CD4-positive, alpha-beta T cell (primary cell): Measurements from ENCODE around the gene TIGD1. TPM values are rescaled to one million over a fixed set of nuclear protein-coding genes. Genes with fewer than 3 reads are reported as not detected.

ENCODE experiments used
- ATAC-seq: fragments of 200-7000 bp; cut with Tn5 transposase; one replicate; pipeline ENCODE4 v1.10.0; 2022; ENCODE audit warnings: mild to moderate bottlenecking; ENCODE audit not compliant: poor library complexity
- CTCF ChIA-PET: fragments of 350-600 bp; sonication (Branson Sonifier 250); formaldehyde crosslinking; loops from one replicate; lab custom pipeline; 2021; ENCODE audit warnings: antibody characterized with exemption, inconsistent platforms; lab: Charles Lee
- POLR2A ChIA-PET: fragments of 350-600 bp; sonication (Branson Sonifier 250); formaldehyde crosslinking; loops from one replicate; lab custom pipeline; 2021; ENCODE audit warnings: antibody characterized with exemption, inconsistent platforms; lab: Charles Lee
- DNase-seq, 14 experiments: peaks; one replicate each; pipeline ENCODE4 v3.0.0-alpha.2; 2013 to 2020; ENCODE audit warnings: mixed read lengths in 2 of 14
- H3K27ac ChIP-seq, 2 donors: one replicate each; pipeline versions ENCODE4 v1.5.1 to v1.7.0; 2013; ENCODE audit warnings: low read length in 2 of 2, low read depth in 1 of 2, mild to moderate bottlenecking in 1 of 2
- H3K27me3 ChIP-seq, 2 experiments: 1 replicate in 1 of 2; 2 replicates in 1 of 2; pipeline versions ENCODE4 v1.6.1 to v1.7.0; 2013; ENCODE audit warnings: low read length in 2 of 2, control low read depth in 1 of 2, mild to moderate bottlenecking in 1 of 2, moderate library complexity in 1 of 2; ENCODE audit not compliant: insufficient read depth in 2 of 2, control insufficient read depth in 1 of 2
- H3K36me3 ChIP-seq: one replicate; pipeline ENCODE4 v1.6.1; 2013; ENCODE audit warnings: low read length, control low read depth; ENCODE audit not compliant: insufficient read depth
- H3K4me1 ChIP-seq: one replicate; pipeline ENCODE4 v1.6.1; 2013; ENCODE audit warnings: low read length, control low read depth; ENCODE audit not compliant: insufficient read depth
- H3K4me3 ChIP-seq: one replicate; pipeline ENCODE4 v1.5.1; 2013; ENCODE audit warnings: mild to moderate bottlenecking, low read length, moderate library complexity
- H3K9me3 ChIP-seq, 2 experiments: 1 replicate in 1 of 2; 2 replicates in 1 of 2; pipeline versions ENCODE4 v1.6.1 to v1.7.0; 2013; ENCODE audit warnings: low read length in 2 of 2, mild to moderate bottlenecking in 2 of 2, control low read depth in 1 of 2, moderate library complexity in 1 of 2; ENCODE audit not compliant: control insufficient read depth in 1 of 2, insufficient read depth in 1 of 2
- H3K27ac Mint-ChIP-seq: one replicate; pipeline ENCODE4 v1.8.0; 2020; ENCODE audit warnings: mixed read lengths
- H3K27me3 Mint-ChIP-seq: one replicate; pipeline ENCODE4 v1.8.0; 2021; ENCODE audit warnings: mixed read lengths
- H3K36me3 Mint-ChIP-seq: one replicate; pipeline ENCODE4 v1.8.0; 2021; ENCODE audit warnings: low read depth, mixed read lengths
- H3K4me1 Mint-ChIP-seq: one replicate; pipeline ENCODE4 v1.8.0; 2021; ENCODE audit warnings: low read depth, mixed read lengths
- H3K4me3 Mint-ChIP-seq: one replicate; pipeline ENCODE4 v1.8.0; 2020; ENCODE audit warnings: mild to moderate bottlenecking, mixed read lengths
- H3K9me3 Mint-ChIP-seq: one replicate; pipeline ENCODE4 v1.8.0; 2020; ENCODE audit warnings: mixed read lengths
- CTCF ChIP-seq: fragments of 200-600 bp; IDR thresholded peaks from one replicate; pipeline ENCODE4 v1.8.0; 2022; ENCODE audit warnings: antibody characterized with exemption, mild to moderate bottlenecking
- intact Hi-C, 2 experiments: fragments of 100-400 bp; cut with DNase I in 1 of 2; cut with micrococcal nuclease in 1 of 2; formaldehyde crosslinking; loops; one replicate each; pipeline versions ENCODE4 v1.15.1 to v1.9.0; 2023 to 2025; cut with DNase I, micrococcal nuclease
- total RNA-seq, 174 experiments: library from RNA in 2 of 174; stranded (reverse) in 2 of 174; gene quantifications; one replicate each; pipeline ENCODE4 v1.2.3 and lab custom pipeline; 2021 to 2026

The TIGD1 gene
- total RNA-seq, 2 experiments from 2014 or later, result 22.1 to 22.2 TPM

- Histone ChIP-seq H3K4me1 (peaks cover 54% of the 10 kb centered on the region), H3K27ac (peak overlapping the region; percentile 91 to 95), H3K27me3 (no peaks in the 10 kb centered on the region), H3K4me3 (peak overlapping the region; percentile 99), H3K36me3 (peaks cover 27% of the 10 kb centered on the region), H3K9me3 (peaks cover 0 to 4% of the 10 kb centered on the region in 2 experiments)
- ATAC-seq (no peak), DNase-seq (peak in 1 of 14 experiments; percentile 8)
- peak overlapping the region; percentile 98 for H3K4me3 Mint-ChIP-seq
- TF ChIP-seq CTCF, result no peak
- ChIA-PET POLR2A (interaction anchor here (0.5 to 1.5 kb wide), 19 partner anchors 10 to 1087 kb away, joined by 3 to 11 read pairs (median 3); partner anchors contain the start of genes ATG16L1, INPP5D, NCL and PDE6D), CTCF (interaction anchor here (1.5 kb wide), 1 partner anchor 29 kb away, joined by 4 read pairs; no protein-coding TSS in a partner anchor)
- peaks cover 5% of the 10 kb centered on the region for H3K9me3 Mint-ChIP-seq
- intact Hi-C loops, result loop anchor here in 1 of 2 experiments (2.0 to 5.0 kb wide), 2 partner anchors 589 to 764 kb away; partner anchors contain the start of genes COPS7B and DIS3L2
- peak overlapping the region; percentile 97 for H3K27ac Mint-ChIP-seq
- peaks cover 84% of the 10 kb centered on the region for H3K36me3 Mint-ChIP-seq
- no peaks in the 10 kb centered on the region for H3K27me3 Mint-ChIP-seq
- H3K4me1 Mint-ChIP-seq, result peaks cover 92% of the 10 kb centered on the region
Measured at GRCh38 chr2:232551250-232551638, 887 bp upstream of the TIGD1 start.

GRCh38 chr2:232549655-232550353 is 553 bp downstream of the TIGD1 start:
- Mint-ChIP-seq H3K27ac (peak overlapping the region; percentile 97), H3K36me3 (peaks cover 73% of the 10 kb centered on the region), H3K9me3 (peaks cover 5% of the 10 kb centered on the region), H3K4me1 (peaks cover 77% of the 10 kb centered on the region), H3K4me3 (peak overlapping the region; percentile 98), H3K27me3 (no peaks in the 10 kb centered on the region)
- Histone ChIP-seq H3K36me3 (peaks cover 30% of the 10 kb centered on the region), H3K4me3 (peak overlapping the region; percentile 99), H3K4me1 (peaks cover 60% of the 10 kb centered on the region), H3K27me3 (no peaks in the 10 kb centered on the region), H3K9me3 (peaks cover 0 to 4% of the 10 kb centered on the region in 2 experiments), H3K27ac (peak overlapping the region; percentile 91 to 95)
- TF ChIP-seq CTCF, result no peak
- ATAC-seq (peak; percentile 18), DNase-seq (peak in 1 of 14 experiments; percentile 15)
- POLR2A ChIA-PET, result interaction anchor here (0.6 to 1.5 kb wide), 10 partner anchors 12 to 1086 kb away, joined by 3 to 11 read pairs (median 6); partner anchors contain the start of genes ATG16L1, NCL, PDE6D and PRSS56
- intact Hi-C loops, result loop anchor here in 1 of 2 experiments (2.0 to 5.0 kb wide), 2 partner anchors 588 to 763 kb away; partner anchors contain the start of genes COPS7B and DIS3L2
- CTCF ChIA-PET, result interaction anchor here (1.5 kb wide), 1 partner anchor 28 kb away, joined by 4 read pairs; no protein-coding TSS in a partner anchor

GRCh38 chr2:232547991-232548390 is 2.4 kb downstream of the TIGD1 start:
- peak overlapping the region; percentile 45 for H3K4me3 Mint-ChIP-seq
- peak overlapping the region; percentile 97 for H3K27ac Mint-ChIP-seq
- ChIA-PET CTCF (no interaction called here), POLR2A (no interaction called here)
- peaks cover 18% of the 10 kb centered on the region for H3K36me3 ChIP-seq
- H3K9me3 Mint-ChIP-seq, result peaks cover 5% of the 10 kb centered on the region
- H3K4me3 ChIP-seq, result no peak overlapping the region
- peaks cover 65% of the 10 kb centered on the region for H3K4me1 Mint-ChIP-seq
- H3K9me3 ChIP-seq, result peaks cover 0 to 4% of the 10 kb centered on the region in 2 experiments
- no peak for TF ChIP-seq CTCF
- peaks cover 52% of the 10 kb centered on the region for H3K4me1 ChIP-seq
- ATAC-seq, result no peak
- intact Hi-C loops, result no loop called here
- H3K36me3 Mint-ChIP-seq, result peaks cover 65% of the 10 kb centered on the region
- H3K27me3 ChIP-seq, result no peaks in the 10 kb centered on the region
- no peaks in the 10 kb centered on the region for H3K27me3 Mint-ChIP-seq
- no peak overlapping the region for H3K27ac ChIP-seq
- DNase-seq, result no peak
